Neutrophil (primary cell): ENCODE results near the gene COA7.

Source experiments
- H3K27ac ChIP-seq: fragments of 200-600 bp; sonication (generic); 2 replicates; pipeline ENCODE4 v1.5.1; 2016; ENCODE audit warnings: mild to moderate bottlenecking, moderate library complexity
- H3K27me3 ChIP-seq: fragments of 200-600 bp; sonication (generic); 2 replicates; pipeline ENCODE4 v1.6.0; 2016; ENCODE audit warnings: mild to moderate bottlenecking
- H3K36me3 ChIP-seq: fragments of 200-600 bp; sonication (generic); 2 replicates; pipeline ENCODE4 v1.5.1; 2017
- H3K4me1 ChIP-seq, 2 experiments: fragments of 200-600 bp in 1 of 2; sonication (generic) in 1 of 2; 1 replicate in 1 of 2; 2 replicates in 1 of 2; pipeline versions ENCODE4 v1.5.1 to v1.6.1; 2013 to 2016; ENCODE audit warnings: low read depth in 1 of 2, low read length in 1 of 2, mild to moderate bottlenecking in 1 of 2, moderate library complexity in 1 of 2; ENCODE audit not compliant: control insufficient read depth in 1 of 2, insufficient read depth in 1 of 2
- H3K4me3 ChIP-seq, 2 experiments: fragments of 200-600 bp in 1 of 2; sonication (generic) in 1 of 2; 1 replicate in 1 of 2; 2 replicates in 1 of 2; pipeline ENCODE4 v1.5.1; 2013 to 2016; ENCODE audit warnings: low read depth in 1 of 2, low read length in 1 of 2, mild to moderate bottlenecking in 1 of 2, moderate library complexity in 1 of 2
- H3K9me3 ChIP-seq: fragments of 200-600 bp; sonication (generic); 2 replicates; pipeline ENCODE4 v1.5.1; 2016
- CTCF ChIP-seq: fragments of 200-600 bp; sonication (generic); IDR thresholded peaks from 2 replicates; pipeline ENCODE4 v1.5.1; 2016; ENCODE audit warnings: antibody characterized with exemption

COA7 gene

GRCh38 chr1:52672946-52673345 lies 25.2 kb downstream of the COA7 start:
- no peak overlapping the region for H3K27ac ChIP-seq
- TF ChIP-seq CTCF, result no peak
- H3K27me3 ChIP-seq, result no peaks in the 10 kb centered on the region
- H3K4me1 ChIP-seq, result no peaks in the 10 kb centered on the region
- H3K9me3 ChIP-seq, result no peaks in the 10 kb centered on the region
- H3K4me3 ChIP-seq, result no peak overlapping the region
- no peaks in the 10 kb centered on the region for H3K36me3 ChIP-seq

- TF ChIP-seq CTCF, result no peak
- Histone ChIP-seq H3K4me3 (no peak overlapping the region), H3K27me3 (no peaks in the 10 kb centered on the region), H3K36me3 (no peaks in the 10 kb centered on the region), H3K4me1 (no peaks in the 10 kb centered on the region), H3K9me3 (no peaks in the 10 kb centered on the region), H3K27ac (no peak overlapping the region)
Measured at GRCh38 chr1:52670604-52671003, 27.5 kb downstream of the COA7 start.

GRCh38 chr1:52669696-52670095 lies 28.5 kb downstream of the COA7 start:
- Histone ChIP-seq H3K4me1 (no peaks in the 10 kb centered on the region), H3K36me3 (no peaks in the 10 kb centered on the region), H3K4me3 (no peak overlapping the region), H3K27ac (no peak overlapping the region), H3K27me3 (no peaks in the 10 kb centered on the region), H3K9me3 (no peaks in the 10 kb centered on the region)
- no peak for TF ChIP-seq CTCF

- TF ChIP-seq CTCF, result no peak
- Histone ChIP-seq H3K27me3 (no peaks in the 10 kb centered on the region), H3K4me1 (no peaks in the 10 kb centered on the region)
Measured at GRCh38 chr1:52668711-52669110, 29.4 kb downstream of the COA7 start.

GRCh38 chr1:52667984-52668383 lies 30.2 kb downstream of the COA7 start:
- H3K27ac ChIP-seq, result no peak overlapping the region
- no peak overlapping the region for H3K4me3 ChIP-seq
- no peaks in the 10 kb centered on the region for H3K4me1 ChIP-seq
- TF ChIP-seq CTCF, result no peak
- H3K36me3 ChIP-seq, result no peaks in the 10 kb centered on the region
- H3K27me3 ChIP-seq, result no peaks in the 10 kb centered on the region
- H3K9me3 ChIP-seq, result no peaks in the 10 kb centered on the region

More at GRCh38 chr1:52668711-52669110, 29.4 kb downstream of the COA7 start:
- Histone ChIP-seq H3K36me3 (no peaks in the 10 kb centered on the region), H3K4me3 (no peak overlapping the region), H3K27ac (no peak overlapping the region), H3K9me3 (no peaks in the 10 kb centered on the region)

GRCh38 chr1:52667290-52667689 lies 30.9 kb downstream of the COA7 start:
- H3K27ac ChIP-seq, result no peak overlapping the region
- H3K36me3 ChIP-seq, result no peaks in the 10 kb centered on the region
- no peaks in the 10 kb centered on the region for H3K9me3 ChIP-seq
- H3K4me3 ChIP-seq, result no peak overlapping the region
- no peak for TF ChIP-seq CTCF
- H3K27me3 ChIP-seq, result no peaks in the 10 kb centered on the region
- H3K4me1 ChIP-seq, result no peaks in the 10 kb centered on the region
